GM18520 (cell line): ENCODE measurements around the gene KCNJ6.

Experiments
- ATAC-seq: cut with Tn5 transposase; IDR thresholded peaks from one replicate; pipeline ENCODE4 v1.9.1; 2021; ENCODE audit not compliant: unreplicated experiment

The KCNJ6 gene

GRCh38 chr21:37907076-37907475 is 9.2 kb downstream of the KCNJ6 start:
- no peak for ATAC-seq

- ATAC-seq, result no peak
These were observed 11.0 kb downstream of the KCNJ6 start for GRCh38 chr21:37905291-37905690.

- no peak for ATAC-seq
These were observed 11.4 kb downstream of the KCNJ6 start for GRCh38 chr21:37904856-37905255.

GRCh38 chr21:37903396-37903795 is 12.9 kb downstream of the KCNJ6 start:
- ATAC-seq, result no peak

GRCh38 chr21:37899146-37899545 is 17.1 kb downstream of the KCNJ6 start:
- ATAC-seq, result no peak

GRCh38 chr21:37896788-37897187 is 19.5 kb downstream of the KCNJ6 start:
- no peak for ATAC-seq

- ATAC-seq, result no peak
These were observed 24.3 kb downstream of the KCNJ6 start for GRCh38 chr21:37891972-37892371.

GRCh38 chr21:37888659-37889058 is 27.6 kb downstream of the KCNJ6 start:
- no peak for ATAC-seq

GRCh38 chr21:37886726-37887299 is 29.4 kb downstream of the KCNJ6 start:
- ATAC-seq, result no peak

GRCh38 chr21:37886120-37886519 is 30.1 kb downstream of the KCNJ6 start:
- no peak for ATAC-seq

GRCh38 chr21:37878946-37879660 is 37.2 kb downstream of the KCNJ6 start:
- no peak for ATAC-seq

GRCh38 chr21:37877888-37878684 is 38.2 kb downstream of the KCNJ6 start:
- no peak for ATAC-seq

- ATAC-seq, result no peak
These were observed 39.1 kb downstream of the KCNJ6 start for GRCh38 chr21:37877171-37877570.

GRCh38 chr21:37876561-37876960 is 39.7 kb downstream of the KCNJ6 start:
- ATAC-seq, result no peak

GRCh38 chr21:37874904-37875780 is 41.1 kb downstream of the KCNJ6 start:
- no peak for ATAC-seq

- no peak for ATAC-seq
These were observed 41.8 kb downstream of the KCNJ6 start for GRCh38 chr21:37874481-37874880.

- ATAC-seq, result no peak
These were observed 42.6 kb downstream of the KCNJ6 start for GRCh38 chr21:37873655-37874054.

- no peak for ATAC-seq
These were observed 45.0 kb downstream of the KCNJ6 start for GRCh38 chr21:37871121-37871862.

GRCh38 chr21:37870221-37870620 is 46.0 kb downstream of the KCNJ6 start:
- ATAC-seq, result no peak

GRCh38 chr21:37869661-37870060 is 46.6 kb downstream of the KCNJ6 start:
- no peak for ATAC-seq
